Measurements from ENCODE around the gene SPTBN4. TPM values are rescaled to one million over a fixed set of nuclear protein-coding genes. Genes with fewer than 3 reads are reported as not detected.

SPTBN4 gene
- total and polyA plus RNA-seq, 10 of the 15 experiments (the other 5 are each of a cell fraction or from before 2014, with no cell fraction given): 0.04 to 1.1 (median 0.34) TPM; not detected in 1

DNA sequence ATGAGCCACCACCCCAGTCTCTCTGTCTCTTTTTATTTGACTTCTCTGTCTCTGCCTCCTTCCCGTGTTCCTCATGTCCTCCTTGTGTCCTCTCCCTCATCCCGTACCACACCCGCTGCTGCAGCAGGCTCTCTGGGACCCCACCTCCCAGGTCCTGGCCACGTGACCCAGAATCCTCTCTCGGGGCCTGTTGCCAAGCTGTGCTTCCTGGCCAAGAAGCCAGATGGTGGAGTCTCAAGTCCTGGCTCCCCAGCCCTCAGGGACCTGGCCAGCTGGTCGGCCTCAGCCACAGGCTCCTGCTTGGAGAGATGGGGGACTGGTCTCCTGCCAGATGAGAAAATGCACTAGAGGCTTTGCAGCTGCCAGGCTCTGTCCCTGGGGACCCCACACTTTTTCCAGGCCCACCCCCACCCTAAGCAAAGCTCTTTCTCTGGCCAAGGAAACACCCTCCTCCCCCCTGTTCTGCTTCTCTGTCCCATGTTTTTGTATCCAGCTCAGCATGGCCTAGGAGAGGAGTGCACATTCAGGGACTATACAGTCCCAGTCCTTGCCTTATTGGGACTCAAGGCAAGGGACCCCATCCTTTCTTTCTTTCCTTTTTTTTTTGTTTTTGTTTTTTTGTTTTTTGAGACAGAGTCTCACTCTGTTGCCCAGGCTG, 75.5 kb downstream of the SPTBN4 start:
- no TSS peak for BruUV-seq (replicated peaks)
- ATAC-seq: no peak
- Histone ChIP-seq H4K20me1 (ENCODE audit: control insufficient read depth, insufficient read depth) (no peaks in the 10 kb centered on the region), H3K36me3 (ENCODE audit: control insufficient read depth in 2 of 2, insufficient read depth in 2 of 2, low read length in 1 of 2) (no peaks in the 10 kb centered on the region), H2AFZ (ENCODE audit: control insufficient read depth, low read depth, low read length) (no peak overlapping the region), H3K79me2 (ENCODE audit: control insufficient read depth, insufficient read depth, low read length) (no peaks in the 10 kb centered on the region), H3K9ac (ENCODE audit: control insufficient read depth, insufficient read depth, low read length) (no peak overlapping the region), H3K4me1 (ENCODE audit: control insufficient read depth, insufficient read depth, low read length) (no peaks in the 10 kb centered on the region), H3K4me2 (ENCODE audit: control insufficient read depth, insufficient read depth) (no peak overlapping the region), H3K9me3 (replicated peaks; ENCODE audit: control insufficient read depth, insufficient read depth, low read length) (no peaks in the 10 kb centered on the region), H3K27me3 (replicated peaks in 1 of 2; ENCODE audit: control insufficient read depth in 2 of 2, insufficient read depth in 2 of 2, low read length in 1 of 2) (peaks cover 0 to 2% of the 10 kb centered on the region in 2 experiments; a peak in 1 of 4 replicates), H3K27ac (ENCODE audit: control insufficient read depth, insufficient read depth) (no peak overlapping the region), H3K4me3 (no peak overlapping the region)
- ChIA-PET POLR2A (interaction anchor here (0.6 kb wide), 1 partner anchor 801 kb away, joined by 5 read pairs; no protein-coding TSS in a partner anchor), SMC1A (ENCODE audit: uncharacterized antibody, unreplicated experiment) (interaction anchor here (0.9 kb wide), 1 partner anchor 111 kb away, joined by 4 read pairs; no protein-coding TSS in a partner anchor), CTCF (interaction anchor here (0.5 to 2.3 kb wide), 5 partner anchors 56 to 288 kb away, joined by 3 to 11 read pairs (median 4); no protein-coding TSS in a partner anchor), RAD21 (ENCODE audit: unreplicated experiment) (interaction anchor here (0.6 kb wide), 1 partner anchor 498 kb away, joined by 4 read pairs; no protein-coding TSS in a partner anchor)
- intact Hi-C loops (cut with micrococcal nuclease; ENCODE audit: unreplicated experiment) (no loop called here), in situ Hi-C loops (cut with MboI) (no loop called here)
- DNase-seq (ENCODE audit: low read depth, low spot score): no peak
- no peak for FAIRE-seq
- 20% methylated on average over 6 of the region's 6 CpGs for WGBS (ENCODE audit: insufficient coverage, insufficient replicate concordance, low lambda C conversion rate, missing lambda C conversion rate)
- TF ChIP-seq NR2F1 (conservative IDR thresholded peaks at IDR 0.05): no peak
- TF ChIP-seq ZNF207 (IDR thresholded peaks at IDR 0.05; ENCODE audit: borderline replicate concordance): no peak
- no peak for TF ChIP-seq BACH1 (IDR thresholded peaks at IDR 0.05; ENCODE audit: borderline replicate concordance)
- TF ChIP-seq TARDBP (IDR thresholded peaks at IDR 0.05; ENCODE audit: borderline replicate concordance): no peak
- no peak for TF ChIP-seq SREBF2 (IDR thresholded peaks at IDR 0.05; ENCODE audit: low read length)
- TF ChIP-seq MTA2 (IDR thresholded peaks at IDR 0.05; ENCODE audit: low read depth): no peak
- TF ChIP-seq SPI1 (IDR thresholded peaks at IDR 0.05; ENCODE audit: borderline replicate concordance, insufficient read depth, low read depth, low read length): no peak
- no peak for TF ChIP-seq POLR2AphosphoS5 (IDR thresholded peaks at IDR 0.05; ENCODE audit: low read length)
- no peak for TF ChIP-seq MEF2B (IDR thresholded peaks at IDR 0.05; ENCODE audit: partially characterized antibody, poor library complexity, severe bottlenecking)
- no peak for TF ChIP-seq SMAD1 (IDR thresholded peaks at IDR 0.05; ENCODE audit: low read depth, partially characterized antibody)
- no peak for TF ChIP-seq ZSCAN29 (IDR thresholded peaks at IDR 0.05)
- TF ChIP-seq MTA3 (IDR thresholded peaks at IDR 0.05; ENCODE audit: borderline replicate concordance, low read length): no peak
- TF ChIP-seq HCFC1 (IDR thresholded peaks at IDR 0.05; ENCODE audit: low read length): no peak
- TF ChIP-seq KLF5 (IDR thresholded peaks at IDR 0.05; ENCODE audit: partially characterized antibody): no peak
- TF ChIP-seq NR2C2 (IDR thresholded peaks at IDR 0.05; ENCODE audit: borderline replicate concordance, control insufficient read depth, insufficient read length, low read depth): no peak
- TF ChIP-seq, protein P1, sequence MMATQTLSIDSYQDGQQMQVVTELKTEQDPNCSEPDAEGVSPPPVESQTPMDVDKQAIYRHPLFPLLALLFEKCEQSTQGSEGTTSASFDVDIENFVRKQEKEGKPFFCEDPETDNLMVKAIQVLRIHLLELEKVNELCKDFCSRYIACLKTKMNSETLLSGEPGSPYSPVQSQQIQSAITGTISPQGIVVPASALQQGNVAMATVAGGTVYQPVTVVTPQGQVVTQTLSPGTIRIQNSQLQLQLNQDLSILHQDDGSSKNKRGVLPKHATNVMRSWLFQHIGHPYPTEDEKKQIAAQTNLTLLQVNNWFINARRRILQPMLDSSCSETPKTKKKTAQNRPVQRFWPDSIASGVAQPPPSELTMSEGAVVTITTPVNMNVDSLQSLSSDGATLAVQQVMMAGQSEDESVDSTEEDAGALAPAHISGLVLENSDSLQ (IDR thresholded peaks at IDR 0.05): no peak
- TF ChIP-seq, protein P2, sequence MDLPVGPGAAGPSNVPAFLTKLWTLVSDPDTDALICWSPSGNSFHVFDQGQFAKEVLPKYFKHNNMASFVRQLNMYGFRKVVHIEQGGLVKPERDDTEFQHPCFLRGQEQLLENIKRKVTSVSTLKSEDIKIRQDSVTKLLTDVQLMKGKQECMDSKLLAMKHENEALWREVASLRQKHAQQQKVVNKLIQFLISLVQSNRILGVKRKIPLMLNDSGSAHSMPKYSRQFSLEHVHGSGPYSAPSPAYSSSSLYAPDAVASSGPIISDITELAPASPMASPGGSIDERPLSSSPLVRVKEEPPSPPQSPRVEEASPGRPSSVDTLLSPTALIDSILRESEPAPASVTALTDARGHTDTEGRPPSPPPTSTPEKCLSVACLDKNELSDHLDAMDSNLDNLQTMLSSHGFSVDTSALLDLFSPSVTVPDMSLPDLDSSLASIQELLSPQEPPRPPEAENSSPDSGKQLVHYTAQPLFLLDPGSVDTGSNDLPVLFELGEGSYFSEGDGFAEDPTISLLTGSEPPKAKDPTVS (IDR thresholded peaks at IDR 0.05; ENCODE audit: low read depth, low read length): no peak
